ENCODE results near the gene ELOVL7.
"Not testable (repeated sequence)": the region's sequence is repeated elsewhere in the genome, so short reads cannot be mapped to it uniquely, and the experiment has no call there.

Gene ELOVL7

GRCh38 chr5:60795424-60795950 is 48.6 kb downstream of the ELOVL7 start:
- not testable (repeated sequence) for DNase-seq (ENCODE audit: low read depth in 2 of 2)

- DNase-seq (ENCODE audit: low read depth in 2 of 2): no peak
Observed at GRCh38 chr5:60794691-60795090, 49.4 kb downstream of the ELOVL7 start.

- DNase-seq (ENCODE audit: low read depth in 2 of 2): no peak
Observed at GRCh38 chr5:60792438-60792837, 51.6 kb downstream of the ELOVL7 start.

- DNase-seq (ENCODE audit: low read depth in 2 of 2): no peak
Observed at GRCh38 chr5:60789551-60789950, 54.5 kb downstream of the ELOVL7 start.

GRCh38 chr5:60788863-60789513 is 55.1 kb downstream of the ELOVL7 start:
- no peak for DNase-seq (ENCODE audit: low read depth in 2 of 2)

- no peak for DNase-seq (ENCODE audit: low read depth in 2 of 2)
Observed at GRCh38 chr5:60779466-60779865, 64.6 kb downstream of the ELOVL7 start.

- DNase-seq (ENCODE audit: low read depth in 2 of 2): no peak
Observed at GRCh38 chr5:60776343-60776742, 67.7 kb downstream of the ELOVL7 start.

- no peak for DNase-seq (ENCODE audit: low read depth in 2 of 2)
Observed at GRCh38 chr5:60765019-60765709, 78.9 kb downstream of the ELOVL7 start.

GRCh38 chr5:60763061-60763460 is 81.0 kb downstream of the ELOVL7 start:
- DNase-seq (ENCODE audit: low read depth in 2 of 2): no peak

- no peak for DNase-seq (ENCODE audit: low read depth in 2 of 2)
Observed at GRCh38 chr5:60754495-60754894, 89.6 kb downstream of the ELOVL7 start.

- DNase-seq (ENCODE audit: low read depth in 2 of 2): no peak
Observed at GRCh38 chr5:60744682-60745081, 99.4 kb downstream of the ELOVL7 start.

GRCh38 chr5:60743511-60744314 is 100.4 kb downstream of the ELOVL7 start:
- DNase-seq (ENCODE audit: low read depth in 2 of 2): no peak

GRCh38 chr5:60740322-60740721 is 103.7 kb downstream of the ELOVL7 start:
- DNase-seq (ENCODE audit: low read depth in 2 of 2): no peak

GRCh38 chr5:60738933-60739332 is 105.1 kb downstream of the ELOVL7 start:
- no peak for DNase-seq (ENCODE audit: low read depth in 2 of 2)

GRCh38 chr5:60738461-60738860 is 105.6 kb downstream of the ELOVL7 start:
- DNase-seq (ENCODE audit: low read depth in 2 of 2): no peak

GRCh38 chr5:60730858-60731257 is 113.2 kb downstream of the ELOVL7 start:
- DNase-seq (ENCODE audit: low read depth in 2 of 2): not testable (repeated sequence)

GRCh38 chr5:60727033-60727679 is 116.9 kb downstream of the ELOVL7 start:
- no peak for DNase-seq (ENCODE audit: low read depth in 2 of 2)

- DNase-seq (ENCODE audit: low read depth in 2 of 2): no peak
Observed at GRCh38 chr5:60724126-60724525, 119.9 kb downstream of the ELOVL7 start.

GRCh38 chr5:60722416-60722815 is 121.7 kb downstream of the ELOVL7 start:
- no peak for DNase-seq (ENCODE audit: low read depth in 2 of 2)

GRCh38 chr5:60719329-60719728 is 124.7 kb downstream of the ELOVL7 start:
- no peak for DNase-seq (ENCODE audit: low read depth in 2 of 2)

- no peak for DNase-seq (ENCODE audit: low read depth in 2 of 2)
Observed at GRCh38 chr5:60718166-60718892, 125.7 kb downstream of the ELOVL7 start.
